Astrocyte (in vitro differentiated cells and primary cell): ENCODE results near the gene KCNIP2. TPM values are rescaled to one million over a fixed set of nuclear protein-coding genes. Genes with fewer than 3 reads are reported as not detected.
A peak's percentile ranks its signal among the peaks of the same experiment; 100 is the strongest.

ENCODE experiments used
- DNase-seq: peaks from one replicate; pipeline ENCODE4 v3.0.0-alpha.2; 2010; ENCODE audit warnings: low read depth
- FAIRE-seq: peaks from 2 replicates; lab custom pipeline; 2011; peaks lifted over from hg19 to GRCh38; lab: Jason Lieb, UNC
- H2AFZ ChIP-seq: 2 replicates; pipeline ENCODE4 v1.6.0; 2012; ENCODE audit warnings: low read depth, low read length, inconsistent platforms
- H3K27ac ChIP-seq: 2 replicates; pipeline ENCODE4 v1.5.1; 2011; ENCODE audit warnings: low read depth, low read length, inconsistent platforms
- H3K27me3 ChIP-seq: 2 replicates; pipeline ENCODE4 v1.6.0; 2011; ENCODE audit warnings: low read length, inconsistent platforms; ENCODE audit not compliant: insufficient read depth
- H3K36me3 ChIP-seq: 2 replicates; pipeline ENCODE4 v1.5.1; 2011; ENCODE audit warnings: low read length, inconsistent platforms; ENCODE audit not compliant: insufficient read depth
- H3K4me1 ChIP-seq: 2 replicates; pipeline ENCODE4 v1.5.1; 2011; ENCODE audit warnings: low read length, inconsistent platforms; ENCODE audit not compliant: insufficient read depth
- H3K4me2 ChIP-seq: 2 replicates; pipeline ENCODE4 v1.6.0; 2012; ENCODE audit warnings: low read length, inconsistent platforms
- H3K4me3 ChIP-seq: 2 replicates; pipeline ENCODE4 v1.5.1; 2011; ENCODE audit warnings: low read depth, mild to moderate bottlenecking, low read length, inconsistent platforms; ENCODE audit not compliant: insufficient read depth
- H3K79me2 ChIP-seq: 2 replicates; pipeline ENCODE4 v1.6.0; 2012; ENCODE audit warnings: mild to moderate bottlenecking, low read length, inconsistent platforms; ENCODE audit not compliant: insufficient read depth
- H3K9ac ChIP-seq: 2 replicates; pipeline ENCODE4 v1.6.0; 2012; ENCODE audit warnings: mild to moderate bottlenecking, low read length, inconsistent platforms
- H3K9me3 ChIP-seq: 2 replicates; pipeline ENCODE4 v1.5.1; 2012; ENCODE audit warnings: low read depth, mild to moderate bottlenecking, low read length, inconsistent platforms; ENCODE audit not compliant: insufficient read depth
- H4K20me1 ChIP-seq: 2 replicates; pipeline ENCODE4 v1.6.0; 2012; ENCODE audit warnings: low read length, inconsistent platforms; ENCODE audit not compliant: insufficient read depth
- H3K27ac Mint-ChIP-seq: one replicate; pipeline ENCODE4 v1.8.0; 2021; ENCODE audit warnings: mild to moderate bottlenecking, mixed read lengths; ENCODE audit not compliant: unreplicated experiment
- H3K27me3 Mint-ChIP-seq: one replicate; pipeline ENCODE4 v1.8.0; 2021; ENCODE audit warnings: low read depth, mixed read lengths; ENCODE audit not compliant: unreplicated experiment
- H3K36me3 Mint-ChIP-seq: one replicate; pipeline ENCODE4 v1.8.0; 2021; ENCODE audit warnings: low read depth, mixed read lengths; ENCODE audit not compliant: unreplicated experiment
- H3K4me1 Mint-ChIP-seq: one replicate; pipeline ENCODE4 v1.8.0; 2021; ENCODE audit warnings: low read depth, mixed read lengths; ENCODE audit not compliant: unreplicated experiment
- H3K4me3 Mint-ChIP-seq: one replicate; pipeline ENCODE4 v1.8.0; 2021; ENCODE audit warnings: mild to moderate bottlenecking, moderate library complexity, mixed read lengths; ENCODE audit not compliant: unreplicated experiment
- H3K9me3 Mint-ChIP-seq: one replicate; pipeline ENCODE4 v1.8.0; 2021; ENCODE audit warnings: mild to moderate bottlenecking, mixed read lengths; ENCODE audit not compliant: unreplicated experiment
- EZH2 ChIP-seq: IDR thresholded peaks from 2 replicates; pipeline ENCODE4 v1.6.1; 2012; ENCODE audit warnings: mild to moderate bottlenecking, low read length, inconsistent platforms; ENCODE audit not compliant: insufficient read depth
- total RNA-seq: library from RNA; stranded (reverse); gene quantifications from 2 replicates; pipeline ENCODE4 v1.2.1, GENCODE V29; 2021
- TF ChIP-seq, protein P1 (sequence below): IDR thresholded peaks from 2 replicates; pipeline ENCODE4 v1.5.1; 2011; ENCODE audit warnings: low read depth, mild to moderate bottlenecking, inconsistent platforms, low read length, moderate library complexity; ENCODE audit not compliant: insufficient read depth

The KCNIP2 gene
- total RNA-seq, 1 donor from 2014 or later = 2.5 TPM

DNA sequence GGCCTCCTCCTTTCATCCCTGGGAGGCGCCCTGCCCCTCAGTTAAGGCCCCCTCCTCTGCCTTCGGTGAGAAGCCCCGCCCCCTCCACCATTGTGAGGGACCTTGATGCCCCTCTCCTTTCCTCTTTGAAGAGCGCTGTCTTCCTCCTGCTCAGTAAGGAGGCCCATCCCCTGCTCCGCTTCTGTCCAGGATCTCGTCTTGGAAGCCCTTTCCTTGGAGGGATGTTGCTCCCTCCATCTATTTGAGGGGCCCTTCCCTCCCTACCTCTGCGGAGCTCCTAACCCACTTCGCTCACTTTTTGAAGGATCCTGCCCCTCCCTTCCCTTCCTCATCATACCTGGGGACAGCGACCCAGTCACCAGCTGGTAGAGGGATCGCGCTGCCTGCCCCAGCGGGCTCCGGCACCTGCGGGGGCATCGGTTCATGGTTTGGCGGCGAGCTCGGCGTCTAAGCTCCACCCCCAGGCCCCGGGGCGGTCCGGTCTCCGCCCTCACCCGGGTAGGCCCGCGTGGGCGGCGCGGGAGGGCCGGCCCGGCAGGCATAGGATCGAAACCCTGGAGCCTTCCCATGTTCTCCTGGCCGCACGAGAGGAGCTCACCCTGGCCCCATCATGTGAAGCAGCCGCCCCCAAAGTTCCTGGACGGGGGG, 4.1 kb downstream of the KCNIP2 start:
- DNase-seq (no peak), FAIRE-seq (no peak)
- Mint-ChIP-seq H3K27me3 (peaks cover 13% of the 10 kb centered on the region), H3K36me3 (peaks cover 5% of the 10 kb centered on the region), H3K27ac (no peak overlapping the region), H3K4me3 (peak overlapping the region; percentile 76), H3K4me1 (peaks cover 14% of the 10 kb centered on the region), H3K9me3 (no peaks in the 10 kb centered on the region)
- Histone ChIP-seq H3K4me3 (peak overlapping the region; percentile 29), H3K4me1 (peaks cover 15% of the 10 kb centered on the region), H3K27ac (no peak overlapping the region), H2AFZ (no peak overlapping the region), H3K79me2 (no peaks in the 10 kb centered on the region), H4K20me1 (peaks cover 60% of the 10 kb centered on the region), H3K9me3 (no peaks in the 10 kb centered on the region), H3K27me3 (peaks cover 8% of the 10 kb centered on the region), H3K4me2 (peak overlapping the region; percentile 95), H3K36me3 (no peaks in the 10 kb centered on the region), H3K9ac (no peak overlapping the region)
- TF ChIP-seq, protein P1, sequence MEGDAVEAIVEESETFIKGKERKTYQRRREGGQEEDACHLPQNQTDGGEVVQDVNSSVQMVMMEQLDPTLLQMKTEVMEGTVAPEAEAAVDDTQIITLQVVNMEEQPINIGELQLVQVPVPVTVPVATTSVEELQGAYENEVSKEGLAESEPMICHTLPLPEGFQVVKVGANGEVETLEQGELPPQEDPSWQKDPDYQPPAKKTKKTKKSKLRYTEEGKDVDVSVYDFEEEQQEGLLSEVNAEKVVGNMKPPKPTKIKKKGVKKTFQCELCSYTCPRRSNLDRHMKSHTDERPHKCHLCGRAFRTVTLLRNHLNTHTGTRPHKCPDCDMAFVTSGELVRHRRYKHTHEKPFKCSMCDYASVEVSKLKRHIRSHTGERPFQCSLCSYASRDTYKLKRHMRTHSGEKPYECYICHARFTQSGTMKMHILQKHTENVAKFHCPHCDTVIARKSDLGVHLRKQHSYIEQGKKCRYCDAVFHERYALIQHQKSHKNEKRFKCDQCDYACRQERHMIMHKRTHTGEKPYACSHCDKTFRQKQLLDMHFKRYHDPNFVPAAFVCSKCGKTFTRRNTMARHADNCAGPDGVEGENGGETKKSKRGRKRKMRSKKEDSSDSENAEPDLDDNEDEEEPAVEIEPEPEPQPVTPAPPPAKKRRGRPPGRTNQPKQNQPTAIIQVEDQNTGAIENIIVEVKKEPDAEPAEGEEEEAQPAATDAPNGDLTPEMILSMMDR = no peak
- no peak for TF ChIP-seq EZH2

DNA sequence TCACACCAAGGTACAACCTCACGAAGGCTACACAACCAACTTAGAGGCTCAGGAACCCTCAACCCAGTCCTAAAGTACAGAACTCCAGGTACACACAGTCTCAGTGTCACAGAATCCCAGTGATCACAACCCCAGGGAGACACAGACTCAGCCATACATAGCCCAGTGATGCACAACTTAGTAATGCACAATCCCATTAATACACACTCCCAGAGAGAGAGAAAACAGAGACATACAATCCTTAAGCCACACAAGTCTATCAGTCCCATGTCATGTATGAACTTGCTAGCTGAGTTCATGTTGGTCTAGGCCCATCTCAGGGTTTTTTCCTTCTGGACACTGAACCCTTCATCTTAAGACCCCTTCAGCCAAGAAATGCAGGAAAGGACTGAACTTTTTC, 4.6 kb downstream of the KCNIP2 start:
- Histone ChIP-seq H3K4me2 (peak overlapping the region; percentile 95), H3K36me3 (no peaks in the 10 kb centered on the region), H3K27me3 (peaks cover 4% of the 10 kb centered on the region), H4K20me1 (peaks cover 55% of the 10 kb centered on the region), H3K4me3 (no peak overlapping the region), H3K79me2 (no peaks in the 10 kb centered on the region), H3K9ac (no peak overlapping the region), H3K27ac (no peak overlapping the region), H3K4me1 (peaks cover 15% of the 10 kb centered on the region), H3K9me3 (no peaks in the 10 kb centered on the region), H2AFZ (no peak overlapping the region)
- no peak overlapping the region for H3K4me3 Mint-ChIP-seq
- H3K36me3 Mint-ChIP-seq = peaks cover under 1% of the 10 kb centered on the region
- DNase-seq = no peak
- TF ChIP-seq, protein P1 = no peak
- no peak for TF ChIP-seq EZH2
- H3K4me1 Mint-ChIP-seq = peaks cover 11% of the 10 kb centered on the region
- FAIRE-seq = no peak
- H3K27ac Mint-ChIP-seq = no peak overlapping the region
- H3K9me3 Mint-ChIP-seq = no peaks in the 10 kb centered on the region
- peaks cover 9% of the 10 kb centered on the region for H3K27me3 Mint-ChIP-seq

- Histone ChIP-seq H3K4me1 (peaks cover 15% of the 10 kb centered on the region), H3K9me3 (no peaks in the 10 kb centered on the region), H2AFZ (no peak overlapping the region), H4K20me1 (peaks cover 55% of the 10 kb centered on the region), H3K4me2 (no peak overlapping the region), H3K4me3 (no peak overlapping the region), H3K27me3 (peaks cover 4% of the 10 kb centered on the region), H3K79me2 (no peaks in the 10 kb centered on the region), H3K27ac (no peak overlapping the region), H3K36me3 (no peaks in the 10 kb centered on the region), H3K9ac (no peak overlapping the region)
- TF ChIP-seq, protein P1 = no peak
- TF ChIP-seq EZH2 = no peak
- Mint-ChIP-seq H3K36me3 (peaks cover 2% of the 10 kb centered on the region), H3K27ac (no peak overlapping the region), H3K4me3 (no peak overlapping the region), H3K27me3 (peaks cover 9% of the 10 kb centered on the region), H3K4me1 (peaks cover 11% of the 10 kb centered on the region), H3K9me3 (no peaks in the 10 kb centered on the region)
- FAIRE-seq (no peak), DNase-seq (no peak)
Measured at GRCh38 chr10:101838416-101838970, 5.1 kb downstream of the KCNIP2 start.
